AG09319 (cell line): ENCODE measurements around the gene MRPS11.
"Not testable (repeated sequence)": the region's sequence is repeated elsewhere in the genome, so short reads cannot be mapped to it uniquely, and the experiment has no call there.

ENCODE experiments used
- DNase-seq: peaks from one replicate; pipeline ENCODE4 v3.0.0-alpha.2; 2010; ENCODE audit warnings: low read depth; ENCODE audit errors: extremely low read depth
- TF ChIP-seq, protein P1 (sequence below): IDR thresholded peaks from 2 replicates; pipeline ENCODE4 v1.5.1; 2011; ENCODE audit warnings: low read depth, mild to moderate bottlenecking, inconsistent platforms, low read length, moderate library complexity

Gene MRPS11

DNA sequence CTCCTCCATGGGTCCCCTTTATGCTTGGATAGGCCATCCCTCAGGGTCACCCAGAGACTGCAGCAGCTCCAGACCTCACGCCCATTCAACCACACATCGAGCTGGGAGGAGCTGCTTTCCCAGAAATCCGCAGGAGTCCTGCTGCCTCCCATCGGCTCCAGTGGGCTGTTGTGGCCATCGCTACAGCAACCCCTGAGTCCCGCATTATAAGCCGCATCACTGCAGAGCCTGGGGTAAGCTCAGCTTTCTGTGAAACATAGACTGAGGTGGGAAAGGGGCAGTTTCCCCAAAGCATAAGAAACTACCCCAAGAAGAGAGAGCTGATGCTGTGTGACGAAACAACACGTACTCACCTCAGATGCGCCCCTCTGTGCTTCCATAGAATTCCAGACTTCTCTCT, 36.1 kb upstream of the MRPS11 start:
- TF ChIP-seq, protein P1, sequence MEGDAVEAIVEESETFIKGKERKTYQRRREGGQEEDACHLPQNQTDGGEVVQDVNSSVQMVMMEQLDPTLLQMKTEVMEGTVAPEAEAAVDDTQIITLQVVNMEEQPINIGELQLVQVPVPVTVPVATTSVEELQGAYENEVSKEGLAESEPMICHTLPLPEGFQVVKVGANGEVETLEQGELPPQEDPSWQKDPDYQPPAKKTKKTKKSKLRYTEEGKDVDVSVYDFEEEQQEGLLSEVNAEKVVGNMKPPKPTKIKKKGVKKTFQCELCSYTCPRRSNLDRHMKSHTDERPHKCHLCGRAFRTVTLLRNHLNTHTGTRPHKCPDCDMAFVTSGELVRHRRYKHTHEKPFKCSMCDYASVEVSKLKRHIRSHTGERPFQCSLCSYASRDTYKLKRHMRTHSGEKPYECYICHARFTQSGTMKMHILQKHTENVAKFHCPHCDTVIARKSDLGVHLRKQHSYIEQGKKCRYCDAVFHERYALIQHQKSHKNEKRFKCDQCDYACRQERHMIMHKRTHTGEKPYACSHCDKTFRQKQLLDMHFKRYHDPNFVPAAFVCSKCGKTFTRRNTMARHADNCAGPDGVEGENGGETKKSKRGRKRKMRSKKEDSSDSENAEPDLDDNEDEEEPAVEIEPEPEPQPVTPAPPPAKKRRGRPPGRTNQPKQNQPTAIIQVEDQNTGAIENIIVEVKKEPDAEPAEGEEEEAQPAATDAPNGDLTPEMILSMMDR: no peak
- DNase-seq: no peak

DNA sequence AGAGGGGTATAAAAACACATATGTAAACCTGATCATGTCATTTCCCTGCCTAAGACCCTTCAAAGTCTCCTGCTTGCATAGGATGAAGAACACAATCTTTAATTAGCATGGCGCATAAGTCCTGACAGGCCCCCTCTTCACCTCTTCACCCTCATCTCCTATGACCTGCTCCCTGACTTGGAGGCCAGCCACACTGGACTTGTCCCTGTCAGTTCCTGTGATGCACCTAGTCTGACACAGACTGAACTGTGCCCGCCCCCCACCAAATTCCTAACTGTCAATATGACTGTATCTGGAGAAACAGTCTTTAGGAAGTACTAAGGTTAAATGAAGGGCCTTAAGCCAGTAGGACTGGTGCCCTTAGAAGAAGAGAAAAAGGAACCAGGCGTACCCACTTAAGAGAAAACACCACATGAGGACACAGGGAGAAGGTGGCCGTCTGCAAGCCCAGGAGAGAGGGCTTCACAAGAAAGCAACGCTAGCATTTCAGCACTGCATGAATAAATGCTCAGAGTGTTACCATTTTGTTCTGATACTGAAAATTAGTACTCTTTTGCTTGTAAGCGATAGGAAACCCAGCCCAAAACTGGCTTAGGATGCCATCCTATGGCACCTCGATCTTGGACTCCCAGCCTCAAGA, 34.3 kb upstream of the MRPS11 start:
- TF ChIP-seq, protein P1: no peak
- no peak for DNase-seq

DNA sequence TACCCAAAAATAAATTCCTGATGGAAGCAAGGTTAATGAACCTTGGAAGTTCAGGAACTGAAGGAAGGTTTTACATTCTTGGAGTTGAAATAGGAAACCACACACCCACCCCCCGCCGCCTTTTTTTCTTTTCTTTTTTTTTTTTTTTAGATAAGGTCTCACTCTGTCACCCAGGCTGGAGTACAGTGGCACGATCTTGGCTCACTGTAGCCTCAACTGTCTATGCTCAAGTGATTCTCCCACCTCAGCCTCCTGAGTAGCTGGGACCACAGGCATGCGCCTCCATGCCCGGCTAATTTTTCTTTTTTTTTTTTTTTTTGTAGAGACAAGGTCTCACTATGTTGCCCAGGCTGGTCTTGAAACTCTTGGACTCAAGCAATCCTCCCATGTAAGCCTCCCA, 33.4 kb upstream of the MRPS11 start:
- DNase-seq: not testable (repeated sequence)

DNA sequence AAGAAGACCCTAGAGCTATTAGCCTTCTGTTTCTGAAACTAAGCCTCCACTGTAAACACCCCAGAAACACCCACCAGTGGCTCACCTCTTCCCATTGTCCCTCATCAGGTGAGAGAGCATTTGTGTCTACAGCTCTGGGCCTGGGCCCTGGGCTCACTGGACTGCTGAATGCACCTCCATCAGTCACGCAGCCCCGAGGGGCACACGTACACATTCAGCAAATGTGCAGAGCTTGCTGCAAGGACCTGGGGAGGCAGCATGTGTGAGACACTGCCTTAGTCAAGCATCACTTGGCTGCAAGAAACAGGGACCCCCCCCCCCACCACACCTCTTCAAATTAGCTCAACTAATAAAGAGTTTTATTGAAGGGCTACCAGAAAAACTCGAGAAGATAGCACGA, 29.3 kb upstream of the MRPS11 start:
- TF ChIP-seq, protein P1: no peak
- no peak for DNase-seq

DNA sequence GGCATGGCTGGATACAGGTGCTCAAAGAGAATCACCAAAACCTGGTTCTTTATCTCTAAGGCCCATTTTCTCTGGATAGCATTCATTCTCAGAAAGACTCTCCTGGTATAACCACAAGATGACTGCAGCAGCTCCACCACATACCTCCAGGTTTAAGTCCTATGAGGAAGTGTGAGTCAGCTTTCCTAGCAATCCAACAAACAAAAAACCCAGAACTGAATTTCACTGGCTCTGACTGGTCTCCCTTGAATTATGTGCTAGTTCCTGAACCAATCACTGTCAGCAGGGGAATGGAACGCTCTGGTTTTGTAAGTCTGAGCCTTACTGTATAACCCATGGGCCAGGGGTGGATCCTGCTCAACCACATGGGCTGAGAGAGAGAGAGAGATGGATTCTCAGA, 27.5 kb upstream of the MRPS11 start:
- TF ChIP-seq, protein P1: no peak
- DNase-seq: no peak

DNA sequence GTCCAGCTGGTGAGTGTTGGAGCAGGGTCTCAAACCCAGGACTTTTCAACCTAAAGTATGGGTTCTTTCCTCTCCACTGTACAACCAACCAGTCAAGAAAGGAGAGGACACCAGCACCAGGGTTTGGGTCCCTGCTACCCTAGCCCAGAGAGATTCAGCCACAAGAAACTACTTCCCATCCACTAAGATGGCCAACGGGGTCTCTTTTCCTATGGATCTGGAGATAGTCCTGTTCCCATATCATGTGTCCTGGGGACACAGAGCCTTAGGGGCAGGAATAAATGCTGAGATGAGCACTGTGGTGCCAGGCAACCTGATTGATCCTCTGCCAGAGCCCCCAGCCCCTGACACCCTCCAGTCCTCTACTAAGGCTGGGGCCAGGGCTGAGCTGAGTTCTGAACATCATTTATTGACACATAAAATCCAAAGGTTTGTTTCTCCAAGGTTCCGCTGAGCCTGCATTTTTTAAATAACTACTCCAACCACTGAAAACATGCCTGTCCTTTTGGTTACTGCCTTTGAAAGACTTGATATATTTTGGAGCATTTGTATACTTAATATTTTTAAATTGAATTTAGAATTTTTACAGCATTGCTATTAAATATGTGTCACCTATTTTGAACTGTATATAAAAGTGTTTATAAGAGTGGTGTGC, 26.3 kb upstream of the MRPS11 start:
- TF ChIP-seq, protein P1: no peak
- no peak for DNase-seq

DNA sequence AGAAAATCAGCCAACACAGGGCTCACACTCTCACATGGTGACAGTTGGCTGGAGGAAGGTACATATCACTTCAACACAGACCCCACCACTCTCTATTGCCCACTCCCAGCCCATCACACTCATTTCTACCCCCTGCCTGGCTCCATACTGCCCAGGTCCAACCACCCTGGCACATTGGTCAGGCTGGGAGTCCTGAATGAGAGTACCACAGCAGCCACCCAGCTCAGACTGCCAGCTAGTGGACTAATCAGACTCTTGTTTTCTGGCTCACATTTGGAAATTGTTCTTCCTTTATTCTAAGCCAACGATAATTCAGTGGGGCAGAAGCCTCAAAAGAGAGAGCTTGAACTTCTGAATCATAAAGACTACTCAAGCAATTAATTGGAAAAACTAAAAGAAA, 20.3 kb upstream of the MRPS11 start:
- DNase-seq: no peak
- TF ChIP-seq, protein P1: no peak; the same call in 1 of the 2 replicates

DNA sequence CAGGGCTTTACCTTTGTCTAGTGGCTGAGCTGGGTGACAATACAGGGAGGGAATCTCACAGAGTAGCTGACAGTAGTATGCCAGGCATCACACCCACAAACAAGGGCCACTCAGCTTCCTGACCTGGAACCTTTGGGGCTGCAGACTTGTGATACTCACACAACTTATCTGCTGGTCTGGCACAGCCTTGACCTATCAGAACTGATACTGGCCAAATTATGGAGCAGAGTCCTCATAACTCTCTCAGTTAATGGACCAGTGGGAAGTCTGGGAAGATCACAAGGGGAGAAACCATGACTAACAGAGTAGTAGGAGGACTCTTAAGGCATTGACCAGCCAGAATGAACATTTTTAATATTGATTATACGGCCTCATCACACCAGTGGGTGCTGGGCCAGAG, 19.8 kb upstream of the MRPS11 start:
- TF ChIP-seq, protein P1: no peak
- DNase-seq: no peak
